ENCODE data around the gene FPGT. TPM values are rescaled to one million over a fixed set of nuclear protein-coding genes. Genes with fewer than 3 reads are reported as not detected.
A peak's percentile ranks its signal among the peaks of the same experiment; 100 is the strongest.
"Not testable (repeated sequence)": the region's sequence is repeated elsewhere in the genome, so short reads cannot be mapped to it uniquely, and the experiment has no call there.

Gene FPGT
- total RNA-seq, result 10 to 100 TPM; 10.7 to 15.3 TPM

- peaks cover 0 to 5% of the 10 kb centered on the region in 2 donors for H3K36me3 Mint-ChIP-seq
- ATAC-seq (peak; percentile 92 to 94), DNase-seq (ENCODE audit: low spot score in 2 of 2) (peak; percentile 95)
- no peaks in the 10 kb centered on the region for H3K9me3 Mint-ChIP-seq
- peak within 1 kb of the TSS; percentile 92 to 95 for H3K27ac Mint-ChIP-seq
These were observed at the start of gene FPGT, which contains the start of gene LRRIQ3 for GRCh38 chr1:74197657-74198552. FPGT (plus strand) TSS chr1:74198242; CDS start chr1:74198279, 37 bp downstream. LRRIQ3 (minus strand) TSS chr1:74198176; CDS start chr1:74183684, 14,492 bp downstream.

- no peak for ATAC-seq
- H3K27ac Mint-ChIP-seq, result no peak overlapping the region
- H3K9me3 Mint-ChIP-seq, result no peaks in the 10 kb centered on the region
These were observed 38.0 kb upstream of the FPGT start for GRCh38 chr1:74160046-74160445.

GRCh38 chr1:74161497-74161896 is 36.5 kb upstream of the FPGT start:
- Mint-ChIP-seq H3K9me3 (peaks cover 3 to 4% of the 10 kb centered on the region in 2 donors), H3K27ac (no peak overlapping the region), H3K36me3 (peaks cover 0 to 4% of the 10 kb centered on the region in 2 donors)
- no peak for DNase-seq (ENCODE audit: low spot score in 2 of 2)
- ATAC-seq, result no peak

More at GRCh38 chr1:74160046-74160445, 38.0 kb upstream of the FPGT start:
- no peaks in the 10 kb centered on the region for H3K36me3 Mint-ChIP-seq
- no peak for DNase-seq (ENCODE audit: low spot score in 2 of 2)

GRCh38 chr1:74162333-74162732 is 35.7 kb upstream of the FPGT start:
- no peak for DNase-seq (ENCODE audit: low spot score in 2 of 2)
- no peak overlapping the region for H3K27ac Mint-ChIP-seq
- H3K9me3 Mint-ChIP-seq, result peaks cover 5% of the 10 kb centered on the region in 2 donors
- ATAC-seq, result no peak
- H3K36me3 Mint-ChIP-seq, result peaks cover 0 to 5% of the 10 kb centered on the region in 2 donors

- H3K36me3 Mint-ChIP-seq, result peaks cover 6 to 32% of the 10 kb centered on the region in 2 donors
- H3K27ac Mint-ChIP-seq; ATAC-seq; DNase-seq (ENCODE audit: low spot score in 2 of 2): not testable (repeated sequence)
- H3K9me3 Mint-ChIP-seq, result peaks cover 21 to 32% of the 10 kb centered on the region in 2 donors
These were observed 23.6 kb upstream of the FPGT start for GRCh38 chr1:74174423-74174822.

GRCh38 chr1:74180490-74180889 is 17.6 kb upstream of the FPGT start:
- DNase-seq (ENCODE audit: low spot score in 2 of 2) (no peak), ATAC-seq (no peak)
- Mint-ChIP-seq H3K27ac (no peak overlapping the region), H3K36me3 (peaks cover under 1 to 11% of the 10 kb centered on the region in 2 donors), H3K9me3 (peaks cover 2 to 3% of the 10 kb centered on the region in 2 donors)

GRCh38 chr1:74193908-74194307 is 4.1 kb upstream of the FPGT start:
- Mint-ChIP-seq H3K36me3 (peaks cover 8 to 11% of the 10 kb centered on the region in 2 donors), H3K9me3 (peaks cover 0 to 7% of the 10 kb centered on the region in 2 donors), H3K27ac (no peak overlapping the region)
- ATAC-seq, result no peak
- no peak for DNase-seq (ENCODE audit: low spot score in 2 of 2)

GRCh38 chr1:74195339-74195738 is 2.7 kb upstream of the FPGT start:
- ATAC-seq (no peak), DNase-seq (ENCODE audit: low spot score in 2 of 2) (no peak)
- Mint-ChIP-seq H3K27ac (no peak overlapping the region), H3K9me3 (peaks cover 0 to under 1% of the 10 kb centered on the region in 2 donors), H3K36me3 (peaks cover under 1 to 5% of the 10 kb centered on the region in 2 donors)

- Mint-ChIP-seq H3K27ac (peak overlapping the region; percentile 92 to 95), H3K9me3 (no peaks in the 10 kb centered on the region), H3K36me3 (peaks cover 0 to 5% of the 10 kb centered on the region in 2 donors)
- ATAC-seq (peak in 1 of 2 donors; percentile 34), DNase-seq (ENCODE audit: low spot score in 2 of 2) (no peak)
These were observed 787 bp upstream of the FPGT start for GRCh38 chr1:74197255-74197654.

- peak overlapping the region in 1 of 2 donors; percentile 95 for H3K27ac Mint-ChIP-seq
- peaks cover 0 to 8% of the 10 kb centered on the region in 2 donors for H3K36me3 Mint-ChIP-seq
- no peaks in the 10 kb centered on the region for H3K9me3 Mint-ChIP-seq
- ATAC-seq (no peak), DNase-seq (ENCODE audit: low spot score in 2 of 2) (no peak)
These were observed 1.5 kb downstream of the FPGT start for GRCh38 chr1:74199504-74199903.

GRCh38 chr1:74205266-74205665 is 7.2 kb downstream of the FPGT start:
- ATAC-seq (no peak), DNase-seq (ENCODE audit: low spot score in 2 of 2) (no peak)
- no peak overlapping the region for H3K27ac Mint-ChIP-seq
- peaks cover 0 to 7% of the 10 kb centered on the region in 2 donors for H3K36me3 Mint-ChIP-seq
- no peaks in the 10 kb centered on the region for H3K9me3 Mint-ChIP-seq

- Mint-ChIP-seq H3K27ac (no peak overlapping the region), H3K9me3 (no peaks in the 10 kb centered on the region), H3K36me3 (no peaks in the 10 kb centered on the region)
- DNase-seq (ENCODE audit: low spot score in 2 of 2) (no peak), ATAC-seq (no peak)
These were observed 17.2 kb downstream of the FPGT start for GRCh38 chr1:74215229-74215628.

- DNase-seq (ENCODE audit: low spot score in 2 of 2), result no peak
- Mint-ChIP-seq H3K36me3 (peaks cover 10 to 53% of the 10 kb centered on the region in 2 donors), H3K9me3 (peaks cover 36 to 41% of the 10 kb centered on the region in 2 donors), H3K27ac (no peak overlapping the region)
- ATAC-seq, result no peak
These were observed 24.7 kb downstream of the FPGT start for GRCh38 chr1:74222701-74223100.

- H3K36me3 Mint-ChIP-seq, result peaks cover 10 to 53% of the 10 kb centered on the region in 2 donors
- H3K9me3 Mint-ChIP-seq, result peaks cover 40 to 45% of the 10 kb centered on the region in 2 donors
- no peak for DNase-seq (ENCODE audit: low spot score in 2 of 2)
- no peak overlapping the region for H3K27ac Mint-ChIP-seq
- no peak for ATAC-seq
These were observed 25.4 kb downstream of the FPGT start for GRCh38 chr1:74223453-74223852.

GRCh38 chr1:74235153-74235552 is 37.1 kb downstream of the FPGT start, which contains the start of gene TNNI3K:
TNNI3K (plus strand) TSS chr1:74235387; CDS start chr1:74235452, 65 bp downstream.
- Mint-ChIP-seq H3K36me3 (peaks cover 0 to 9% of the 10 kb centered on the region in 2 donors), H3K27ac (no peak within 1 kb of the TSS), H3K9me3 (peaks cover 3 to 8% of the 10 kb centered on the region in 2 donors)
- no peak for DNase-seq (ENCODE audit: low spot score in 2 of 2)
- no peak for ATAC-seq

- Mint-ChIP-seq H3K9me3 (peaks cover 3 to 8% of the 10 kb centered on the region in 2 donors), H3K27ac (no peak overlapping the region), H3K36me3 (peaks cover 0 to 9% of the 10 kb centered on the region in 2 donors)
- DNase-seq (ENCODE audit: low spot score in 2 of 2) (no peak), ATAC-seq (no peak)
These were observed 38.4 kb downstream of the FPGT start for GRCh38 chr1:74236440-74236839.

GRCh38 chr1:74237035-74237434 is 39.0 kb downstream of the FPGT start:
- H3K9me3 Mint-ChIP-seq, result peaks cover 3 to 8% of the 10 kb centered on the region in 2 donors
- H3K27ac Mint-ChIP-seq, result no peak overlapping the region
- peaks cover 0 to 9% of the 10 kb centered on the region in 2 donors for H3K36me3 Mint-ChIP-seq
- ATAC-seq (no peak), DNase-seq (ENCODE audit: low spot score in 2 of 2) (no peak)

All from activated naive CD4-positive, alpha-beta T cell treated with anti-CD3 and anti-CD28 coated beads, Interleukin-2, amount 50 U/mL, for 72 hours (primary cell).